ENCODE measurements around the gene TTC6.

The TTC6 gene

DNA sequence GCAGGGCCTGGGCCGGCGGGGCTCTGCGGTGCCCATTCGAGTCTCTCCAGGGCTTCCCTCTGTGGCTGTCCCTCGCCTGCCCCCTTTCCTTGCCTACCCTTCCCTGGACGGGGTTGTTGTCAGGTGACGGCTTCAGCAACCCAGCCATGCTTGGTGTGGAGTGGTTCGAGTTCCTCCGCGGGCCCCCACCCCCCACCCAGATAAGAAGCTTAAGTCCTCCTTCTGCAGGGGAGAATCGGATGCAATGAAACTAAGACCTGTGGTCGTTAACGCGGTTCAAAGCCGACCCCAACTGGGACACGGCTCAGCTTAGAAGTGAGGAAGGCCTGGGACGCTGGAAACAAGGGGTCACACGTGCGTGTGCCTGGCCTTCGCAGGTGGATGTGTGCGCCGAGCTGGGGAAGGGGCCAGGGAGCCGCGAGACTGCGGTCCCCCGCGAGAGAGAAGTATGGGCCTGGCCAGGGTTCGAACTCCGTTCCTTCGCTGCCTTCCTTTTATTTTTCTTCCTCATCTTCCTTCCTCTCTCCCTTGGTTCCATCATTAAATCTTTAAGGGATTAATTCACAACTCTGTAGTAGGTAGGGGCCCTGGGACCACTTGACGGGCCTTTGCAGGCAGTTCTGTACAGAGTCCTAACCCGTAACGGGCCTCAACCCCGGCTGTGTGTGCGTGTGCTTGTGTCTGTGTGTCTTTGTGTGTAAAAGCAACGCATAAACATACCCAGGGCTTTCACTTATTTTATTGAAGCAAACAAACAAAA, 3.5 kb downstream of the TTC6 start:
- no peak for DNase-seq

DNA sequence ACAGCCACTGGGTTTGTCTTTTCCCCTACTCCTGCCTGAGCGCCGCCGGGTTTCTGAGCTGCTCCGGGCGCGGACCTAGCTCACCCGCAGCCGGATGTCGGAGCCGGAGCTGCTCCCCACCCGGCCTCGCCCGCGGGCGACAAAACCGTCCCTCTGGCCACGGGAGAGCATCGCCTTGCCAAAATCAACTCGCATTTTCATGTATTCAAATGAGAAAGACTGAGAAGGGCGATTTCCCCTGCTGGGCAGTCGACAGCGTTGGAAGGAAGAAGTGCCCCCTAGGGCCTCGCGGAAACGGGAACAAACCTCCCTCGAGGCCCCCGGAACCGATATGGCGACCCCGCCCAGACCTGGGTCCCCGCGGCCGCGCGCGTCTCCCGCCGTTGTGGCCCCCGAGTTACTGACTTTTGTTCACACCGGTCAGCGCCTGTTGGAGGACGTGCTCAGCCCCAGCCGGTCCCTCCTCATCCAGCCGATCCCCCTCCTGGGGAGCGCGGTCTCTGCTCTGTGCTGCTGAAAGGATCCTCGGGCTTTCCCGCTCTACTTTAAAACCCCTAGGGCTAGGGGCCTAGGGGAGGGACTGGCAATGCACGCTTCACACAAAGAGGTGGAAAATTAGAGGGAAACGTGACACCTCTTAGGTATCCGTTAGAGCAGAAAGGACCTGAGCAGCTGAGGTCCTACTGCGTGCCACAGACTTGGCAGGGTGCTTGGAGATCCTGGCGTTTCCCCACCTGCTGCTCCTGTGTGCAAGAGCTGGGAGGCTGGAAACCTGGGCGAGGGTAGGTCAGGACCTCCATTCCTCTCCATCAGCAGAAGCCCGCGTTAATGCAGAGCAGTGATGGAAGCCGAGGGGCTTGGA, 4.3 kb downstream of the TTC6 start:
- DNase-seq, result no peak

DNA sequence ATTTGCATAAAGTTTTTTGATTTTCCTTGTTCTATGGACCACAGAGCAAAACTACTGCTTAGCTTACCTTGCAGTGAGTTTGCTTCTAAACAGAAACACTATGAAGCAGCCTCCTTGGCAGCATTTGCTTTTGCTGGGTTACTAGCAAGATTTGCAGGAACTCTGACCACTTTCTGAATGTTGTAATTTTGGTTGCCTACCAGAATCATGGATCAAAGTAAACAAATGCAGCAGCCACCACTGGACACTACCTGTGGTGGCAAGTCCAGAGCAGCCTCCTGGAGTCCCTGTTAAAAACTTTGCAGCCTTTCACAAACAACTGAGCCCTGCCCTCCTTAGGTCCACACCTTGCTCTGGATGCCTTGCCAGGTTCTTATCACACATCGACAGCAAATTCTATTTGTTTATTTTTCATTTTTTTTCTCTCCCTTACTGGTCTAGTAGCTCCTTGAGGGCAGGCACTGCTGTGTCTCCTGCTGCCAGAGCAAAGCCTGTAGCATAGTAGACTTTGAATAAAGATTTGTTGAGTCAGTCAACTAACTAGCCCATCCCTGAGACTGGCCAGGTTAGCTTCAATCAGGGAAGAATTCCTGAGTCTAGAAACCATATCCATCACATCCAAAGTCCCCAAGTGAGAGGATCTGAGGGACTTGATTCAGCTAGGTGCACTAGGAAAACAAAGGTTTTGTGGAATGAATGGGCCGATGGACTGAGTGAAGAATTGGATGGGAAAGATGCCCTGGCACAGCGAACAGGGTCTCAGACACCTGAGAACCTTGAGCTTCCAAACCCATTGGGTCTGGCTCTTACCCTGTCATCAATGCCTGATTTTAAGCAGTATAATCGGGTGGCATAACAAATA, 5.7 kb downstream of the TTC6 start:
- no peak for DNase-seq

DNA sequence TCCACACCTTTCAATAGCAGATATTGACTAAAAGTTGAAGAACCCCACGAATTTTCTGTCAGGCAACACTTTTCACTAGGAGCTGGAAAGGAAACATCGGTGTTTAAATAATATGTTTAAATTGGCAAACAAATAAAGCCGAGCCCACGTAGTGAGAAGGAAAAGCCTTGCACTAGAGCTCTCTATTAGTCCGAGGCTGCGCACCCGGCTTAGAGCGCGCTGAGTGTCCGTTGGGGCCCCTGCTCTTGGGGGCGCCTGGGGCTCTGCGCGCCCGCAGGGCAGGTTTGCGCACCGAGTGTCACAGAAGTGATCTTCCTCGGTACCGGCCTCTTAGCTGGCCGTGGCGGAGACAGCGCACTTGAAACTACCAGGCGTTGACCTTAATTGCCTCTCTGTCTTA, 6.4 kb downstream of the TTC6 start:
- no peak for DNase-seq

DNA sequence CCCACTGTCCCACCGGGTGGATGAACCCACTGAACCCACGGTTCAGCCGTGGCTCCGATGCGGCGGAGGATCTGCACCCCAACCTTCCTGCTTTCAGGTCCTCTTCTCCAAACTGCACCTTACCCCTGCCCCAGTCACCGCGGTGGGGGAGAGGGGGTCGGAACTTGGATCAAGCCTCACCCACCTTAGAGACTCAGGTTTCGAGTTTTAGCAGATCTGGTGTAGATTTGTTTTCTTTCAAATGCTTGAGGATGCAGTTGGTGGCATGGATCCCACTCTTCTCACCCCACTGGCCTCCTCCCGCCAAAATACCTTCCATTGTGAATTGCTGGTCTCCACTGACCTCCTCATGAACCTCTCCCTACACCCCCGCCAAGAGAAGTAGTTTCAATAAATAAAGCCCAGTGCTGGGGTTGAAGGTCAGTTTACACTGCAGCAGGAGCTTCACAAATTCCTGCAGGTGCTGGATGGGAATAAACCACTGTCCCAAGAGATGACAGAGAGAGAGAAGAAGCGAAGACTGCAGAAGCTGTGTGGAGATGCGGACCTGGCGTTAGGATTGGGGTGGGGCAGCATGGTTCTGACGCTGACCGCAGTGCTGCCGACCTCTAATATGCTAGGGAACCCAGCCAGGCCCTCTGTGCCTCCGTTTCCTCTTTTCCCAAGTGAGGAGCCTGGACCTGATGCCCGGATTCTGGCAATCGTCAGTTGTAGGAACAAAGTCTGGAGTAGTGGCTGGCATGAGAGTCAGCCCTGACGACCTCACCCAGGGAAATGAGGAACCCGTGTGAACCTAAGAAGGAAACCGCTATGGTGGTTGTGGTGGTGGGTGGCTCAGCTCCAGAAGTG, 7.4 kb downstream of the TTC6 start:
- DNase-seq, result no peak

DNA sequence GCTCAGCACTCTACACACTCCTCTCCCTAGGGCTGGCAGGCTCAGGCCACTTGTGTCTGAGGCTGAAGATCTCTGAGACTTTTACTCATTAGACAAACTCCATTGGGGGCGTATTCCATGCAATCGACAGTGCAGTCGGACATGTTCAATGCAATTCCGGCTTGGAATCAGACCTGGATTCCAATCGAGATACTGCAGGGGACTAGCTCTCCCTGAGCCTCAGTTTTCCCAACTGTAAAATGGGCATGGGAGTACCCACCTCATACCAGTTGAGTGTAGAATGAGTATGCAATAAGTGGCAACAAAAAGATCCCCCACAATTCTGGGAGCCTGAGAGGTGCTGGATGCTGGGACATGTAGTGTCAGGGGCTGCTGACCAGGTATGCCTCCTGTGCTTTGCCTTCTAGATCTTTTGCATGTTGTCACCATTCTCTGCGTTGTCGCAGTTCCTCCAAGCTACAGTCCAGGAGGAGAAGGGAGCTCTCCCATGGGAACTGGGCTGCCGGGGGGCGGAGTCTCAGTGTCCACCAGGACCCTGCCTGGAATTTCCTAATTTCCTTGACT, 8.3 kb downstream of the TTC6 start:
- no peak for DNase-seq

DNA sequence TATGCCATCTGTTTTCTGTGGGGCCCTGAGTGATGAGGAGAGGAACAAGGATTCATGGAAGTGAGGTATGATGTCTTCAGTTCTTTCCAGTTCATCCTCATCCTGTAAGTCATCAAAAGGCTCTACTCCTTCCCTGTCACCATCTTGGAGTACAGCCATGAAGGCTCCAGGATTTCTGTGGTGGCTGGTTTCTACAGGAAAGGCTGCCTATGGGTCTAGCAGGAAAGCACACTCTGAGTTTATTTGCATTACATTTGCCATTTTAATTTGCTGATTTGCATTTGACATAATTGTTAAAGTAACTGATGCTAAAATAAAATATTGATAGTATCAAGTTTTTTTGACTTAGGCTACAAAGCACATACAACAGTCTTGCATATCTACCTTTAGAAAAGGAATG, 11.2 kb downstream of the TTC6 start:
- no peak for DNase-seq

DNA sequence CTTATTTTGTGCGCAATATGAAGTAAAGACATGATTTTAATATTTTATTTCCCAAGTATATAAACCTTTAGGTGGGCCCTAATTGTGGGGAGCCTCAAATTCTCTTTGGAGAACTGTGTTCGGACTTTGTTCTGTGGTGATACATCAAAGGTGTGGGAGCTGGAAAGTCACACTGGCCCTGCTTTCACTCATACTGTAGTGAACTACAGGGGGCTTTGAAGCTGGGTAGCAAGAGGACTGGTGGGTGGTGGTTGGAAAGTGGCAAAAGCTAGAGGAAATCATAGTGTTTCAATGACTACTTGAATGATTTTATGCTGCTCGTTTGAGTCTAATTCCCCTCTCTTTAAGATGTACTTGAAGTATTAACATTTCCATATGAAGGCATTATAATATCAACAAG, 13.2 kb downstream of the TTC6 start:
- DNase-seq, result no peak

DNA sequence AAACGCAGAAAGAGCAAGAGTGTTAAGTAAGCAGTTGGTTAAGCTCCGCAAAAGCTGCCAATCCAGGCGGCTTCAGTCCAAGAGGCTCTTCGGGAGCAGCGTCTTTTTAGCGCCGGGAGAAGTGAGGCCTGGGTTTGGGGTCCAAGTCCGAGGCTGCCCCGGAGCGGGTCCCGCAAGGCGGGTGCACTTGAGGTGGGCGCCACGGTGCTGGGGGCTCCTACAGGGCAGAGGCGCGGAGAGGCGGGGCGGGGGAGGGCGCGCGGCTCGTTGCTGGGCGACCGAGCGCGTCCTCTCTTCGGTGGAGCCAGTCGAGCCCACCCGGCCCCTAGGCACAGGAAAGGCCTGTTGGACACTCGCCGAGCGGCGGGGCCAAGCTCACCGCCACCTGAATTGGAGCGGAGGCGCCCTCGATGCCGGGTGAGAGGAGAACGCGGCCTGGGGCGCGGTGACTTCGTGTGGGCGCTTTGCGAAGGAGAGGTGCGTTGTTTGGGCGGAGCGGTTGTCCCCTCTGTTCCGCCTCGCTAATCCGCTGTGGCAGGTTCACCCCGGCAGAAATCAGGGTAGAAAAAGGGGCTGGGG, 15.6 kb downstream of the TTC6 start:
- no peak for DNase-seq

DNA sequence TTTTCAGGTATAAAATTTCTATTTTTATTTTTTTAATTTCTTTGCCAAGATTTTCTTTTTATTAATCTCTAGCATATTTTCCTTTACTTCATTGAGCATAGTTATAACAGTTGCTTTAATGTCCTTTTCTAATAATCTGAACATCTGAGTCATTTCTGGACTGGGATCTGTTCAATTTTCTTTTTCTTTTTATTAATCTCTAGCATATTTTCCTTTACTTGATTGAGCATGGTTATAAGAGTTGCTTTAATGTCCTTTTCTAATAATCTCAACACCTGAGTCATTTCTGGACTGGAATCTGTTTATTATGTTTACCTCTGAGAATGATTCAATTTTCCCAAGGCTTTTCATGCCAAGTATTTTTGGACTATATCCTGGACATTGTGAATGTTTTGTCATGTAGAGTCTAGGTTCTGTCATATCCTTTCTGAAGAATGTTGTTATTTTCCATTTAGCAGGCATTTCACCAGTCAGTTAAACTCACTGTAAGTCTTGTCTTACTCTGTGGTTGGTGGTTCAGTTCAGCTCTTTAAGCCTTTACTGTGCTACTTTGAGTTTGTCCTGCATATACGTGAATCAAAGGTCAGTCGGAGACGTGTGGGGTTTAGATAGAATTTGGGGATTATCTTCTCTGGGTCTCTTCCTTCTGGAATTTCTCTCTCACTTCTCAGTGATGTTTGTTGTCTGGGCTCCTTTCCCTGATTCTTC, 20.3 kb downstream of the TTC6 start:
- no peak for DNase-seq

DNA sequence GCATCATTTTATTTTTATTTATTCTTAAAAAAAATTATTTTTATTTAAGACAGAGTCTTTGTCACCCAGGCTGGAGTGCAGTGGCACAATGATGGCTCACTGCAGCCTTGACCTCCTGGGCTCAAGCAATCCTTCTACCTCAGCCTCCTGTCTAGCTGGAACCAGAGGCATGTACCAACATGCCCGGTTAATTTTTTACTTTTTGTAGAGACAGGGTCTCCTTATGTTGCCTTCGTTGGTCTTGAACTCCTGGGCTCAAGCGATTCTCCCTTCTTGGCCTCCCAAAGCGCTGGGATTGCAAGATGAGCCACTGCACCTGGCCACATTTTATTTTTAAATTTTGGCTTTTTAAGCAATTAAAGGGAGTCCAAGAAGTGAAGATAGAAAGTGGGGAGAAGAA, 21.4 kb downstream of the TTC6 start:
- no peak for DNase-seq

DNA sequence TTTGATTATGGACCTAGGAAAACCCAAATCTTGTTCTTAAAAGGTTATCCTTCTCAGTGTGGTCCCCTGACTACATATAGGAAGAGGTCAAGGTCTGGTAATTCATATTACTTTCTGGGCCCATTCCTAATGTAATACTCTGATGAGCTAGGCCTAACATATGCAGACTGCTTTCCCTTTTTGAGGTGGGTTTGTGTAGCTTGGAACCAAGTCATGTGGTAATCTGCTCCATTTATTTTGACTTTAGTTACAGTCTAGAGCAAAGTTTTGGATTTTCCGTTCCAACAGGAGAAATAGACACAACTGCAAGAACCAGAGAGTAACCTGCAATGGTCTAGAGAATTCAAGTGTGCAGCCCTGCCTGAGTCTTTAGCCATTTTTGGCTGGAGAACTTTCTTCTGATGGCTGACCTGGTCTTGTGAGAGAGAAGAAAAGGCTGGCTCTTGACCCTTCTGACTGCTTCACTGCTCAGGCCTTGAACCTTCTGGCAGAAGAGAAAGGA, 22.5 kb downstream of the TTC6 start:
- no peak for DNase-seq

DNA sequence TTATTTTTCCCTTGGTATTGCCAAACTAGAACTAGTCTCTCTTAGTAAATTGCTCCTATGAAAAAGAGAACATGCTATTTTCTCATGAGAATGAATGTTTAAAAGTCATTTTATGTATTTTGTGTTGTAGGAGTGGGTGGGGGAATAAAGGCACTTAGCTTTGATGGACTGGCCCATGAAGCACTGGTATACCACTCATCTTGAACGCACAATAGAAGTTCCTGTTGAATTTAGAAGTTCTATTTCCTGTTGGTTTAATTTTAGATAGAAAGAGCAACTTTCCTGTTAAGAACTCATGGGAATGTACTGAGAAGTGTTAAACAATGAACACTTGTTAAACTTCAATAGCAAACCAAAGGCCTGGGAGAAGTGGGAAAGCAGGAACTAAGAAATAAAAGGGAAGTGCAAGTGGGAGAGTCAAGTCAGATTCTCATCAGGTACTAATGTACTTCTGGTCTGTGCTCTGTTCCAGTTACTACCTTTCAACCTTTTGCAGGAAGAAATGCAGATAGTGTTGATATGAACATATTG, 23.1 kb downstream of the TTC6 start:
- DNase-seq, result no peak

DNA sequence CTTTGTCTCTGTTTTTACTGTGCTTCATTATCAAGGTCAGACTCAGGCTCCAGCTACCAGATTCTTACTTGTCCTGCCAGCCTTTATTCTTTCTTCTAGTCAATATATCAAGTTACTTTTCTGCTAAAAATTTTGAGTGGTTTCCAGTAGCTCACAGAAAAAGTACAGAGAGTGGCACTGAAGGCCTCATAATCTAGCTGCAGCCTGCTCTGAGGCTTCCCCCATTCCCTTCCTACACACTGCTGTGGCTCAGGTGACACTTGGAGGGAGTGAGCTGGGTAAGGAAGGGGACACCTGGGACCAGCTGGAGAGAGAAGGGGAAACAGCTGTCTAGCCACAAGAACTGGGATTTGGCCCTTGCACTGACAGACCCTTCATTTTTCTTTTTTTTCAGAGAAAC, 25.4 kb downstream of the TTC6 start:
- no peak for DNase-seq

DNA sequence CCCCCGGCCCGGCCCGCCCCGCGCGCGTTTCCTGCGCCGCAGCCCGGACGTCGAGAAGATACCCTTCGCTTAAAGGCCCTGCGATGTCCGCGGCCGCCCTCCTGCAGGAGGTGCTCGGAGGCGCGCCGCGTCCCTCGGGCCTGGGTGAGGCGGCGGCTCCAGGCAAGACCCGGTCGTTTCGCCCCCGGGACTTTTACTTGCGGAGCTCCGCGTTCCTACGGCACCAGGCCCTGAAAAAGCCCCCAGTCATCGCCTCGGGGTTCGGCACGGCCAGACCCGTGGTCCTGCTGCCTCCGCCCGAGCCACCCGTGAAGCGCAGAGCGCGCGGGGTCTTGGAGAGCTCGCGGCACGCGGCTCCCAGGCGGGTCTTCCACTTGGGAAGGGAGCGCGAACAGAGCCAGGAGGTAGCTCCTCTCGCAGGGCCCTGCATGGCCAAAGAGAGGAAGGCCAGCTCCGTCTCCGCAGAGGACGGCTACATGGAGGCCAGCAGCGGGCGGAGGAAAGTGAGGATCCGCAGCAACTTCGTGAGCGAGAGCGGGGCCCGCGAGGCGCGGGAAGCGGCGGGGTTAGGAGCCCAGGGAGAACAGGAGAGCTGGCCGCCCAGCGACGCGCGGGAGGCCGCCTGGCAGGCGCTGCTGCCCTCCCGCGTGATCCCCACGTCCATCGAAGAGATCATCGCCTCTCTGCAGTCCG, 26.9 kb downstream of the TTC6 start:
- no peak for DNase-seq

DNA sequence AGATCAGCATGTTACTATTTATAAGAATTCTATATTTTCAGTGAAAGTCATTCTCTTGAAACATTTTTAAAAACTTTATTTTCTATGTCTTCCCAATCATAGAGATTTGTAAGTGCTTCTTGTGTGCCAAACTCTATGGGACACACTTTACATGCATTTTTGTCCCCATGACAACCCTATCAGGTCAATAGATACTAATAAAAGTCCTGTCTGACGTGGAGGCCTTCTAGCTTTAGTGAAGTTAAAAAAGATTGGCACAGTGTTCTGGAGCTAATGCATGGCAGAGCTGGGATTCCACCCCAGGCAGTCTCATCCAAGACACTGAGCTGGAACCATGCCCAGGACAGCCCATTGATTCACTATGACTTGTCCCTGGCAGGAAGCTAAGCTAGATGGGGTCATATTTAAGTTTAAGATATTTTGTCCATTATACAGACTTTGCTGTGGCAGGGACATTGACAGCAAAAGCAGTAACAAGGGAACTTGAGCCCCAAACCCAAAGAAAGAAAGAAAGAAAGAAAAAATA, 28.1 kb downstream of the TTC6 start:
- peak; percentile 90 for DNase-seq

DNA sequence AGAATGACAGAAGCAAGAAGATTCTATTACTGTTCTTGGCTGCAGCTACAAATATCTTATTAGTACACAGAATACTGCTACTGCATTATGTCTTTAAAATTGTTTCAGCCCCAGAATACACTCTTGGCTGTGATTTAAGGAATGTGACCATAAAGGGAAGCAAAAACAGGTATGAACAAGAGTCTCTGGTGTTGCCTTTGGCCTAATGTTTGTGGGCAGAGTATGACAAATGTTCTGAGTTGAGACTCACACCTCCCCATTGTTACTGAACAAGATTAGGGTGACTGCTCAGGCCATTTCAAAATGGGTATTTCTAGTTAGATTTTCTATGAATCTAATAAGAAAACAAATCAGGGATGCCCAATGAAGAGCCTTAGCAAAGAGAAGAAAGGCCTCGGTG, 28.5 kb downstream of the TTC6 start:
- DNase-seq, result peak; percentile 73

DNA sequence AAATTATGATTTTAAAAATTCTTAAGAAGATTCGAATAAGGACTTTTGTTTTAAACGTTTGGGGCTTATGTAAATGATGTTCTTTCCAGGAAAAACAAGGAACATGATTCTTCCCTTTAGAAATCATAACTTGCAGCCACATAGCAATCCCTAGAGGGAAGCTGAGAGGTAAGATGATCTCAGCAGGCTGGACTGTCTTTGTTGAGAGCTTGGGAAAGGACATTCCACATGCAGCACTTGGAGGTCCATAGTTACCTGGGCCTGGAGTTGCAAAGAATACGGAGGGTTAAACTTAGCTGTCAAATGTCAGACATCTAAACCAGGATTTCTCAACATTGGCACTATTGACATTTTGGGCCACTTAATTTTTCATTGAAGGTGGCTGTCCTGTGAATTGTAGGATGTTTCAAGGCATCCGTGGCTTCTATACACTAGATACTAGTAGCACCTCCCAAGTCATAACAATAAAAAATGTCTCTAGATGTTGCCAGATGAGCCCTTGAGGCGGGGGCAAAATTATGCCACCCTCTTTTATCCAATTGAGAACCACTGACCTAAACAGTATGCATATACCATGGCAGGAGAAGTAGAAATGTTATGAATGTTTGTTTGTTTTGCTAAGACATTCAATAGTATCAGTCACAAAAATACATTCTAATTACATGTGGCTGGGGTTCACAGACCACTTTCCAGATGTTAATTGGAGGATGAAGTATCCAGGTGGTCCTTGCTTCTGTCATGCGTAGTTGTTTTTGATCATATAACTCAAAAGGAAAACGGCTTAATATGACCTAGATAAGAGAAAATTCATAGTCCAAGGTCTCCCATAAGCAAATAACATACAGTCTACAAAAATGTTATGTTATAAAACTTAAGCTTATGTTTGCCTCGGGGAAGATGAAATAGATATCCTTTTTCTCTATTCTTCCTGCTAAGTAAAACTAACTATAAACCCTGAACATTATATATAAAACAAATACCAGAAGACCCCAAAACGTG, 30.5 kb downstream of the TTC6 start:
- no peak for DNase-seq
